Right lobe of liver (tissue), 4 donors: ENCODE measurements around the gene FYB1.

ENCODE experiments used
- CTCF ChIP-seq, 4 donors: fragments of 200-600 bp in 3 of 4; fragments of 450-650 bp in 1 of 4; IDR thresholded peaks; one replicate each; pipeline versions ENCODE4 v1.5.1 to v1.8.0; 2016 to 2022; ENCODE audit warnings: antibody characterized with exemption in 4 of 4, mild to moderate bottlenecking in 2 of 4
- POLR2A ChIP-seq: fragments of 450-650 bp; IDR thresholded peaks from one replicate; pipeline ENCODE4 v1.6.1; 2017; ENCODE audit warnings: antibody characterized with exemption, mild to moderate bottlenecking
- donor health status: DM: no; HTN: no; CAD: no.
- donor health status: DM: no; HTN: no; CAD: no.
- donor health status: DM: no; HTN: yes; CAD: no.

DNA sequence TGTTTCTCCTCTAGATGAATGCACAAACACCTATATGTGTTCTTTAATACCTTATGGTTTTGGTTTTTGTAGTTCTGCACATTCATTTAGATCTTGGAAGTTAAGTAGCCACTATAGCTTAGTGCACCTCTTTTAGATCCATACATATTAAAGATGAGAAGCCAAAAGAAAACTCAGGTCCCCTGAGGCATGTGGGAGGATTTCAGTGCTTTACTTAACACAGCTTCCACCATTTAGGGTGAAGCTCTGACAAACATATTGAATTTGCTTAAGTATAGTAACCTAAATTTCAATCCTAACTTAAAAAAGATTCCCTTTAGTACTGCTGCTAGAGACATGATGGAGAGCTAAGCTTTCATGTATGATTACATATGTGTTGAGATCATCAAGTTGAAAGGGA lies 119.5 kb downstream of the FYB1 start:
- TF ChIP-seq POLR2A, result no peak
- no peak for TF ChIP-seq CTCF (IDR thresholded peaks at IDR 0.05)
